IPS-11a (cell line): ENCODE results near the gene CCDC187.
A peak's percentile ranks its signal among the peaks of the same experiment; 100 is the strongest.
"Not testable (repeated sequence)": the region's sequence is repeated elsewhere in the genome, so short reads cannot be mapped to it uniquely, and the experiment has no call there.

Experiments used
- H3K4me3 ChIP-seq: one replicate; pipeline ENCODE4 v1.5.1; 2013; ENCODE audit warnings: low read depth, low read length, control low read depth

The CCDC187 gene

DNA sequence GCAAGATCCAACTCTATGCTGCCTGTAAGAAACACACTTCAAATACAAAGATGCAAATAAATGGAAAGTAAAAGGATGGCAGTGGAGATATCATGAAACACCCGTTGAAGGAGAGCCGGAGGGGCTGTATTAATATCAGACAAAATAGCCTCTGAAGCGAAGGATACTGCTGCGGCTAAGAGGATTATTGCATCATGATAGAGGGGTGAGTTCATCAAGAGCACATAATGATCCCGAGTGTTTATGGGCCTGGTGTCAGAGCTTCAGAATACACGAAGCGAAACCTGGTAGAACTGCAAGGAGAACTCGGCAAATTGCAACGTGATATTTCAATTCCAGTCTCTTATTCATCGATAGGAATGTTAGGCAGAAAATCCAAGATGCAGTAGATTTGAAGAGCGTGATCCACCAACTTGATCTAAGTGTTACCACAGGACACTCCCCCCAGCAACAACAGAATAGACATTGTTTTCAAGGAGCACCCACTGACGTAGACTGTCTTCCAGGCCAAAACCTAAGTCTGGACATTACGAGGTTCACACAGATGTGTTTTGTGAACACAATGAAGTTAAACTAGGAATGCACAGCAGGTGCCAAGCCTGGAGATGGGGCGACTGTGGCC, 30.5 kb downstream of the CCDC187 start:
- H3K4me3 ChIP-seq, result no peak overlapping the region

DNA sequence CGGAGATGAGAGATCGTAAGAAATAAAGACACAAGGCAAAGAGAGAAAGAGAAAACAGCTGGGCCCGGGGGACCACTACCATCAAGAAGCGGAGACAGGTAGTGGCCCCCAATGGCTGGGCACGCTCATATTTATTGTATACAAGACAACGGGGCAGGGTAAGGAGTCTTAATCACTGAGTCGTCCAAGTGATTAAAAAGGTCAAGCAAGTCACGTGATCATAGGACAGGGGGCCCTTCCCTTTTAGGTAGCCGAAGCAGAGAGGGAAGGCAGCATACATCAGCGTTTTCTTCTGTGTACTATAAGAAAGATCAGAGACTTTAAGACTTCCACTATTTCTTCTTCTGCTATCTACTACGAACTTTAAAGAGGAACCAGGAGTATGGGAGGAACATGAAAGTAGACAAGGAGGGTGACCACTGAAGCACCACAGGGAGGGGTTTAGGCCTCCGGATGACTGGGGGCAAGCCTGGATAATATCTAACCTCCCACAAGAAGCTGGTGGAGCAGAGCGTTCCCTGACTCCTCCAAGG, 33.7 kb downstream of the CCDC187 start:
- no peak overlapping the region for H3K4me3 ChIP-seq

DNA sequence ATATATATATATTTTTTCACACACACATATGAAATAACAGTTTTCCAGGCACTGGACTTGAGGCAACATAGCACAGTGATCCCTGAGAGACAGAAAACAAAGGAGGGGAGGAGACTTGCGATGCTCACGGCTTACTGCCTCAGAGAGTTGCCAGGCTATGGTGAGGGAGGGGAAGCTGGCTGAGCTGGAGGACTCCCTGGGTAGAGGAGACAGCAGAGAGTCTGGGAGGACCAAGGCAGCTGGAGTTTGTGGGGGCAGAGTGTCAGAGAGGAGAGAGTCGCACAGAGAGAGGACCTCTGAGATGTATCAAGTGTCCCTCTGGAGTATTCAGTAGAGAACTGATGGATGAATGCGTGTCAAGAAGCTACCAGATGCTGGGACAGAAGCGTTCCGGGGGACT, 35.2 kb downstream of the CCDC187 start:
- no peak overlapping the region for H3K4me3 ChIP-seq

DNA sequence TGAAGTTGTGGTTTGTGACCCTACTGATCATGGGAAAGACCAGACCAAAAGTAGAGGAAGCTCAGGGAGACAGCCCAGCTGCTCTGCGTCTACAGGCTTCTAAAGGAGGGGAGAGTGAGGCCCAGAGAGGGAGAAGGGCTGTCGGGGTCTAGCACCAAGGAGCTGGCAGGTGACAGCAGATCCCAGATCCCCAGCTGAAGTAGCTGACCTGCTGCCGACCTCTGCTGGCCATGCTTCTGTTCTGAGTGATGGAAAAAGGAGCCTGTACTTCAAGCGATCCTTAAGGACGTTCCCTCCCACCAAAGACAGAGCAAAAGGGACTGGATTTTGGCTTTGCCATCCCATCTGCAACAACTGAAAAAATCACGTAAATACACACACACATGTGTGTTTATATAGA, 35.6 kb downstream of the CCDC187 start:
- H3K4me3 ChIP-seq, result no peak overlapping the region

DNA sequence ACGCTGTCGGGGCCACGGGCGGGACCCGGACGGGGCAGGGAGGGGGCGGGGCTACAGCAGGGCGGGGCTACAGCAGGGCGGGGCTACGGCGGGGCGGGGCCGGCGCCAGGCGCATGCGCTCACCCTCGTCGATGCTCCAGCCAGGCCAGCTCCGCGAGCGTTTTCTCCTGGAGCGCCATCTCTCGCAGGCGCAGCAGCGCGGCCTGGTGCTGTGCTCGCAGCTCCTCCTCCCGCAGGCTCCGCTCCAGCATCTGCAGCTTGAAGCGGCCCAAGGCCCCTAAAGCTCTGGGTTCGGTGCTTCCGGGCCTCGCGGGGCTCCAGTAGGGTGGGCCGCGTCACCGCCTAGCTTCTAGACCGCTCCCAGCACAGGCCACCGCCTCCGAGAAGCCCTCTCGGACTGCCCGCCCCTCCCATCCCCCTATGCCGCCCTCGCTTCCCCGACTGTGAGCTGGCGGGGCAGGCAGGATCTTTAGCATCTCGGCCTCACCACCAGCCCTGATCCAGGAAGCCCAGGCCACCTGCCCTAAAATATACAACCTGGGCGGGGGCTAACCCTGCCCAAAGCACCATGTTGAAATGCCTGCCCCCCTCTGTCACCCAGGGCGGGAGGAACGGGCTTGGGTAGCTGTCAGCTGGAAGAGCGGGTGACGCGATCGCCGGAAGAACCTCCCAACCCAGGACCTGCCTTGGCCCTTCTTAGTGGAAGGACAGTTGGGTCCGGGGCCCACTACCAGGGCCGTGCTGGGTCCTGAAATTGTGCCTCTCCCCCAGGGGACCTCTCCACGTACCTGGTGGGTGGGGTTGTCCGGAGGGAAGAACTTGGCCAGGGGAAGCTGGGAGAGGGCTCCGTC, 36.4 kb downstream of the CCDC187 start:
- peak overlapping the region; percentile 42 for H3K4me3 ChIP-seq

DNA sequence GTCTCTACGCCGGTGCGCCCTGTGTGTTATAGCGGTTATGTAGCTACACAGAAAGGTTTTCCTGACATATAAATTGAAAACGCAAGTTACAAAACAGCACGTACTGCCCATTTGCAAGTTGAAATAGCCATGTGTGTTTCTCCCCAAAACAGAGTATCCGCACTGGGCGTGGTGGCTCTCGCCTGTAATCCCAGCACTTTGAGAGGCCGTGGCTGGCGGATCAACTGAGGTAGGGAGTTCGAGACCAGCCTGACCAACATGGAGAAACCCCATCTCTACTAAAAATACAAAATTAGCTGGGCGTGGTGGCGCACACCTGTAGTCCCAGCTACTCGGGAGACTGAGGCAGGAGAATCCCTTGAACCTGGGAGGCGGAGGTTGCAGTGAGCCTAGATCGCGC, 37.3 kb downstream of the CCDC187 start:
- not testable (repeated sequence) for H3K4me3 ChIP-seq

DNA sequence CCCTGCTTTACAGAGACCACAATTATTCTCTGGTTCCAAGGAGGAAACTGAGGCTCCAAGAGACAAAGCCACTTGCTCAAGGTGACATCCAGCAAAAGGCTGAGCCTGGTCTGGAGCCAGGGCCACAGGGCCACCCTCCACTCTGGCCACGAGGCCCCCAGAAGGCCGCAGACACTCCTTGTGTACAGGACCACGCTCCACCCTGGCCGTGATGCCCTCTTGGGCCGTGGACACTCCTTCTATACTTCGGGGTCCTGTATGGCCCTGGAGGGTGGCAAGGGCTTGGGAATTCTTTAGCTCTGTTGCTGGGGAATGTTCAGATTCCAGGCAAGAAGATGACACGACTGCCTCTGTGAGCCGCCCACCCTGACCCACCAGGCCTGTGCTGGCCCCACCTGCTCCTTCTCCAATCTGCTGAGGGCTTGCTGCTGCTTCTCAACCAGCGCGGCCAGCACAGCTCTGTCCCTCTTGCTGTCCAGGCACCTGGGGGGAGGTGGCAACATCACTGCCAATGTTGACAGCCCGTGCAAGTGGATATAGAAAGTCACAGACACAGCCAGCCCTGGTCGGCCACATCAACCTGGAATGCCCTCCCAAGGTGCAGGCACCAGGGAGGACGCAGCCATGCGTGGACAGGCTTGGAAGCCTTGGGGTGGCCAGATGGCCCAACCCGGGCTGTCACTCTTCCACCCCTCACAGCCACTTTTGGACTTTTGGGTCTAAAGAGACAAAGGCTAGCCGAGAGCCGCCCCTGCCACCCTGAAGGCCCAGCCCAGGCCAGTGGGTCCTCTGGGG, 38.1 kb downstream of the CCDC187 start:
- H3K4me3 ChIP-seq, result no peak overlapping the region

DNA sequence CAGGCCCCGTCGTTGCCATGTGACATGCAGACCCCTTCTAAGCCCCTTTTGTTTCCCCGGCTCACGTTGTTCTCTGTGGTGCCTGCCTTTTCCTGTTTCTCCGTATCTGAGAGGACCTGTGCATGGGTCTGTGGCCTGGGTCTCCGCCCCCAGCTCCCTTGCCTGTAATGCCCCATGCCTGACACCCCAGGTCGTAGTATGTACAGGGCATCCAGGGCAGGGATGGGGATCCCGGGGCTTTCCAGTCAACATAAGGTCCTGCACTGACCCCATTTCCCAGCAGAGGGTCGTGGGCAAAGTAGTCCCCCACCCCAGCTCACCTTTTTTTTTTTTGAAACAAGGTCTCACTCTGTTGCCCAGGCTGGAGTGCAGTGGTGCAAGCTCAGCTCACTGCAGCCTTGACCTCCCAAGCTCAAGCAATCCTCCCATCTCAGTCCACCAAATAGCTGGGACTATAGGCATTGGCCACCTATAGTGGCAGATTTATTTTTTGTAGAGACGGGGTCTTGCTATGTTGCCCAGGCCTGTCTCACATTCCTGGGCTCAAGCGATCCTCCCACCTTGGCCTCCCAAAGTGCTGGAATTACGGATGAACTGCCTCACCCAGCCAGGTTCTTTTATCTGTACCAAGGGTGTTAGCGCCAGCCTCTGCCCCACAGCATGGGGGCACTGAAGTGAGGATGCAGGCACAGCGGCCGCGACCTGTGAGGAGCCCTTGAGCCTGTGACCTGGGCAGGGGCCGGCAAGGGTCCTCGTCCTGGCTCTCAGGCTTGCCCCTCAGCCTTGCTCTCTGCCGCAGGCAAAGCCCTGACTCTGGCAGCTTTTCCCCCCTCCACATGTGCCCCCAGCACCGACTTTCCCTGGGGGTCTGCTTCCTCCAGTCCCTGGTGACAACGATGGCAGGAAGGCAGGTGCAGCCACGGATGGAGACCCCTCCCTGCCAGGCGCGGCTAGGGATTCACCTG, 39.2 kb downstream of the CCDC187 start:
- H3K4me3 ChIP-seq, result no peak overlapping the region

DNA sequence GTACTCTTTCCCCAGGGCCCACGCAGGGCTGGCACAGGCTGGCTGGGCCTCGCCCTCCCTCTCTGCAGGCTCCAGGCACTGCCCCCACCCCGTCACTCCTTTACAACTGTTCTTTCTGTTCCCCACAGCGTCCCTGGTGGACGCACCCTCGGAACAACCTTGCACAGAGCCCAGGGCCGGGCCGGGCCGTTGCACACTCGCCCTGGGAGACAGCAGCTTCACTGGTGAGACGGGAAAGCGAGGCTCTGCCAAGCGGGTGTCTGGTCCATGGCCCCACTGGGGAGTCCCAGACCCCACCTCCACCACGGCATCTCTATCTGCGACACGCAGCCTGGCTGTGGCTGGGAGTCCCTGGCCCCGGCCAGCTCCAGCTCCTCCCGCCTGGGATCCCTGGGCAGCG, 39.9 kb downstream of the CCDC187 start:
- H3K4me3 ChIP-seq, result no peak overlapping the region

DNA sequence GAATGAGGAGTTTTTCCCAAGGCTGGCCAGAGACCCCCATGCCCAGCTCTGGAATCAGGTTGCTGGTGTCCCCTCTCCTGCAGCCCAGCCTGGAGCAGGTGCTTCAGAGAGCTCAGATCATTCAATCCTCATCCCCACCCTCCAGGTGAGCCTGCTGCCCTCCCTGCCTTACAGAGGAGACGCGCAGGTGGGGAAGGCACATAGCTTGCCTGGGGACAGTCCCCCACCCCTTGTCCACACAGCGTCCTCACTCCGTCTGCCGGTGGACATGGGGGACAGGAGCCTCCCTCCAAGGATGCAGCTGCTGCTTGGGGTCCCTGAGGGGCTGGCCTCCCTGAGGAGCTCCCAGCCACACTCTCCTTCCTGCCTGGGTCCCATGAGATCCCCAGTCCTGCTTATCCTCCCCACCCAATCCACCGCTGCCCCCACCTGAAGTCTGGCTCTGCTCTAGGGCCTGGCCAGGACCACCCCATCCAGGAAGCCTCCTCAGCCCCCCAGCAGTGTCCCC, 41.2 kb downstream of the CCDC187 start:
- H3K4me3 ChIP-seq, result no peak overlapping the region

DNA sequence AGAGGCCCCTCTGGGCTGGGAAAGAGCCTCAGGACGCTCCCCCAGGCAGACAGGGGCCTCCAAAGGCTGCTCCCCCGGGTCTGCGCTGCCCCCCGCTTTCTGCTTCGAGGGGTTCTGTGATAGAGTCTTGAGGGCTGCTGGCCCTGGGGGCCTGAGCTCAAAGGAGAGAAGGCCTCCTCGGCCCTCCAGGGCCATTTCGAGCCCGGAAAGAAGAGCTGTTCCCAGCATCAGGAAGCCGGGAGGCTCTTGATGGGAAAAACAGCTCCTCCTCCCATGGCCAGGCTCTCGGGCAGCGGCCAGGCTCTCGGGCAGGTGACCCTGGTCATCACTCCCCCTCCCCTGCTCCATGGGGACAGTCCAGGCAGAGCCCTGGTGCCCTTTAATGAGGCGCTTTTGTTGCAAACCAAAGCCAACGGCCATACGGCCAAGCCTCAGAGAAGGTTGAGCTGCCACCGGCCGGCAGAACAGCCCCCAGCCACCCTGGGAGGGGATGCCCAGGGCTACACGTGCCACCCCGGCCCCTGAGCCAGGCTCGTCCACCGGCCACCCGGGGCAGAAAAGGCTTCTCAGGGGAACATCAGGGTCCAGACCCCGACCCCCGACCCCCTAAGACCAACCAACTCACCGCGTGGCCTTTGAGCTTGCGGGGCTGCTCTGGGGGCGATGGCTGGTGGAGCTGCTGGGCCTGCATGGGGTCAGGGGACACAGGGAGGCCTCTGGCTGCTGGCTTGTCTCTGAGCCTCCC, 42.0 kb downstream of the CCDC187 start:
- no peak overlapping the region for H3K4me3 ChIP-seq

DNA sequence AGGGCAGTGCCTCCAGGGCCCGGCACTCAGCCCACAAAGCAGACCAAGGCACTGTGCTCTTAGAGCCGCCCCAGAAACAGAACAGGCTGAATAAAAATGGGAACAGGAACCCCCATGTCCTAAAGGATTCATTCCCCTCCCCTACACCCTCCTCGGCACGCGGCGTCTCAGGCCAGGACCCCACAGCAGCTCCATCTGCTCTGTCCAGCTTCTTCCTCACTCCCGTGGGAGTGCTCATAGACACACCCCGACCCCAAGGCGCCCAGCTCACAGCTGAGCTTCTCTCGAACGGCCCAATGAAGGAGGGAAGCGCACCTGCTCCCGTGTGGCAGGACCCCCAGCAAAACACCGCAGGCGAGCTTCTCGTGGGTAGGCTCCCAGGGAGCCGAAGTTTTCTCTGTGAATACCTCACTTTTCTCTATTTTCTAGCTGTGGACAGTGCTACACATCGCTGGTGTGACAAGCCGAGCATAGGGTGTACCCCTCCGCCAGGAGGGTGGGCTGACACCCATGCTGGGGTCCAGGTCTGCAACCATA, 42.9 kb downstream of the CCDC187 start:
- H3K4me3 ChIP-seq, result no peak overlapping the region

DNA sequence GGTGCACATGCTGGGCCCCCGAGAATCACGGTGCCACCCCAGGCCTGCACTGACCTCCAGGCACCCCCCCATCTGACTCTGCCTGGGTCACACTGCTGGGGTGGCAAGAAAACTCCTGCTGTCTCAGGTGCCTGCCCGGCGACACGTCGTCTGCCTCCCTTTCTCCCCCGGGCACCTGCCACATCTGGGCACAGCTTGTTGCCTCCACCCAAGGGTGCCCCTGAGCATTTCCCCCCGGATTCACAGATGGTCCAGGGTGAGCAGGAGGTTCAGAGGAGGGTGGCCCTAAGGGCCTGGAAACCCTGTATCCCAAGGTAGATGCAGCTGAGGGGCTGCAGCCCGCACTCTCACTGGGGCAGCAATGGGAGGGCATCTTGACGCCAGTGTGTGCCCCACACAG, 43.4 kb downstream of the CCDC187 start:
- H3K4me3 ChIP-seq, result no peak overlapping the region

DNA sequence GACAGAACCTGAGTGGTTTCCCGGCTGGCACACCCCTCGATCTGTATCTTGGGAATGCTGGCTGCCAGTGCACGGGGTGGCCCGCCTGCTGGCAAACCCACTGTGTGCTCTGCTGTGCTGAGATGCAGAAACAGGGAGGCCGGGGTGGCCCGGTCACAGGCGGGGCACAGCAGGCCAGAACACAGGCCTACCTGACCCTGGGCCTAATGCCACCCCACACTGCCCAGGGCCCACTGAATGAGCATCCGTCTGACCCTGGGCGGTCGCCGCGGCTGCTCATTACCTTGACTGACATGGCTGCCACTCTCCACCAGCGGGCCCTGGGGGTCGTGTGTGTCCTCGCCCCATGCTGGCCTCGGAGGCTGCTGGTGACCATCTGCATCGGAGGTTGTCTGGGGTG, 44.1 kb downstream of the CCDC187 start:
- no peak overlapping the region for H3K4me3 ChIP-seq

DNA sequence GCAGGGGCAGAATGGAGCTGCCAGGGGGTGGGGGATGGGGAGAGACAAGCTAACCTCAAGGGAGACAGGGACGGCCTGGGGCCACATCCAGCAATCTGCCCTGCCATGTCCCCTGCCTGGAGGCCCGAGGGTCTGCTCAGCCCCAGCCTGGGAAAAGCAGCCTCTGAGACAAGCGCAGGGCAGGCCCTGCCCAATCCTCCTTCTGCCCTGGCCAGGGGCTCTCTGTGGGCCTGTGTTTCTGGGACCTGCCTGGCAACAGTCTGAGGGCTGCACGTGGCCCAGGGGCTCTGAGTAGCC, 44.4 kb downstream of the CCDC187 start:
- no peak overlapping the region for H3K4me3 ChIP-seq

DNA sequence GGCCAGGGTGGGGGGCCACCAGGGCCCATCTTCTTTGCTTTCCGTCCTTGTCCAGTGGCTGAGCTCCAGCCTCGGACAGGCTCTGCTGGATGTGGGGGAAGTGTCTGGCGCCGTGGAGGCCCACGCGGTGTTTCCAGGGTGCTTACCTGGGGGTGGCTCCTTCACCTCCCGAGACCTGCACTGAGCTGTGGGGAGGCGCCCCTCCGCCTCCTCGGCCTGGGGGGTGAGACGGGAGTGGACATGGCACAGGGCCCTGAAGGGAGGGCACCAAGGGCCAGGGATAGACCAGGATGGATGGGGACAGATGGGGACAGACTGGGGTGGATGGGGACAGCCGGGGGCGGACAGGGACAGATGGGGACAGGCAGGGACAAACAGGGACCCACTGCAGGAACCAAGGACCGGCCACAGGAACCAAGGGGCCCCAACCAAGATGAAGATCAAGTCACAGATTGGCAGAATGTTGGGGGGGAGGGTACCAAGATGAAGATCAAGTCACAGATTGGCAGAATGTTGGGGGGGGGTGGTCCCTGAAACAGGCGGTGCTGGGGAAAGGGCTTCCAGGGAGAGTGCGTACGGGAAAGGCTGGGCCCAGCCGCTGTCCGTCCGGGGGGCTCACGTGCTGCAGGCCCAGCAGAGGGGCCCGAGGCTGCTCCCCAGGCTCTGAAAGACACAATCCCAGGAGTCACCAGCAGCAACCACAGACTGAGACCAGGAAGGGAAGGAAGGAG, 44.9 kb downstream of the CCDC187 start:
- H3K4me3 ChIP-seq, result no peak overlapping the region

DNA sequence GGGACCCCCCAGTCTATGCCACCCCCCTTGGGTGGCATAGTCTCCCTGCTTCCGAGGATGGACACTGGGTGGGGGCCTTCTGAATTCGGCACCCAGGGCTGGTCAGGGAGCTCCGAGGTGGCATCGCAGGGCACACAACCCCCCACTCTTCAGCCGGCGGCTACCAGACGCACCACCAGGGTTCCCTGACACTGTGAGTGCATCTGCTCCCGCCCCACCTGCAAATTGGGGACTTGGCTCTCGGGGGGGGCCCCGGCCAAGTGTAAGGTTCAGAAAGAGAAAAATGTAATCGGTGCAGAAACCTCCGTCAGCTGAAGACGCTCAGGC, 45.6 kb downstream of the CCDC187 start:
- no peak overlapping the region for H3K4me3 ChIP-seq

DNA sequence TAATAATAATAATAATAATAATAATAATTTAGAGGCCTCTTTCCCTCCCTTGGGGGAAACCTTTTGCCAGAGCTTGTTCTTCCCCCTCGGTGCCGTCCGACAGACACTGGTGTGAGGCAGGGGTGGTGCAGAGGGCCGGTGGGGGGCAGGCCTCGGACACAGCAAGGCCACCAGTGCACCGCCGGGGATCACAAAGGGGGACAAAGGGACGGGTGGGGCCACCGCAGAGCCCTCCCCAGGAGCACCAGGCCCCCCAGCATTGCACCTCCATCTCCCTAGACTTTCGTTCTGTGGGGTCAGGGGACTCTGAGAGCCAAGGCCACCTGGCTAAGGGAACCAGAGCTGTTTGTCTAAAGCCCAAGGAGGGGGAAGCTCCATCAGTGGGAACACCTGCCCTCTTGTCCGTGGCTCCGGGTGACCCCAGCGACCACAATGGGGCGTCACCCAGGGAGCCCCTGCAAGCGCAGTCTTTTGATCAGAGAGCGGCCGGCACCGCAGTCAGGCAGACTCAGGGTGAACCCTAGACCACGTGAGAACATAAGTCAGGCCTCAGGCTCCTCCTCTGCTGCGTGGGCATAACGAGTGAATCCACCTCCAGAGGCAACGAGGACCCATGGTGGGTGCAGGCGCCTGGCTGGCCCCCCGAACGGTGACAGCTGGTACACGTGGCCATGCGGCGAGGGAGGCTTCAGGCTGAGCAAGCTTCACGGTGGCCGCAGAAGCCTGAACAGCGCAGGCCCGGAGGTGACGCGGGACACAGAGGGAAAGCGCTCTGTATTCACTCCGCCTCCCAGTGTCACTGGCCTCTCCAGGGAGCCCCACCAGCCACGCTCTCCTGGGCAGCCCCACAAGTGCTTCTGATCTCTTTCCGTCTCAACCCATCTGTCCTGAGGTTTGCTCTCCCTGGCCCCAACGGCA, 46.3 kb downstream of the CCDC187 start:
- H3K4me3 ChIP-seq, result no peak overlapping the region
